Left ventricle myocardium superior (tissue), 1 donor: ENCODE data around the gene RNF217. TPM values are rescaled to one million over a fixed set of nuclear protein-coding genes. Genes with fewer than 3 reads are reported as not detected.
"Not testable (repeated sequence)": the region's sequence is repeated elsewhere in the genome, so short reads cannot be mapped to it uniquely, and the experiment has no call there.

Experiments
- ATAC-seq: fragments of 200-7000 bp; cut with Tn5 transposase; one replicate; pipeline ENCODE4 v1.9.1; 2020; ENCODE audit warnings: mild to moderate bottlenecking, moderate library complexity
- DNase-seq: peaks from one replicate; pipeline ENCODE4 v3.0.0-alpha.2; 2020
- intact Hi-C: fragments of 100-400 bp; cut with micrococcal nuclease; formaldehyde crosslinking; loops from one replicate; pipeline ENCODE4 v1.11.0; 2022
- total RNA-seq: library from RNA; stranded (reverse); fragmentation: NEBNext Ultra II Directional; extraction: Animal tissue kit (Norgen Biotek cat#: 25700); gene quantifications from one replicate; pipeline ENCODE4 v1.2.1, GENCODE V29; 2021
- donor health status: DM: no; HTN: yes; CAD: no; lungs with severe emphysema.

Gene RNF217
- total RNA-seq, 1 donor from 2014 or later, result 8.5 TPM

- intact Hi-C loops, result loop anchor here (5.0 kb wide), 1 partner anchor 143 kb away; no protein-coding TSS in a partner anchor
- no peak for ATAC-seq
- DNase-seq, result no peak
These were observed 147.8 kb downstream of the RNF217 start for GRCh38 chr6:125110056-125110455.

DNA sequence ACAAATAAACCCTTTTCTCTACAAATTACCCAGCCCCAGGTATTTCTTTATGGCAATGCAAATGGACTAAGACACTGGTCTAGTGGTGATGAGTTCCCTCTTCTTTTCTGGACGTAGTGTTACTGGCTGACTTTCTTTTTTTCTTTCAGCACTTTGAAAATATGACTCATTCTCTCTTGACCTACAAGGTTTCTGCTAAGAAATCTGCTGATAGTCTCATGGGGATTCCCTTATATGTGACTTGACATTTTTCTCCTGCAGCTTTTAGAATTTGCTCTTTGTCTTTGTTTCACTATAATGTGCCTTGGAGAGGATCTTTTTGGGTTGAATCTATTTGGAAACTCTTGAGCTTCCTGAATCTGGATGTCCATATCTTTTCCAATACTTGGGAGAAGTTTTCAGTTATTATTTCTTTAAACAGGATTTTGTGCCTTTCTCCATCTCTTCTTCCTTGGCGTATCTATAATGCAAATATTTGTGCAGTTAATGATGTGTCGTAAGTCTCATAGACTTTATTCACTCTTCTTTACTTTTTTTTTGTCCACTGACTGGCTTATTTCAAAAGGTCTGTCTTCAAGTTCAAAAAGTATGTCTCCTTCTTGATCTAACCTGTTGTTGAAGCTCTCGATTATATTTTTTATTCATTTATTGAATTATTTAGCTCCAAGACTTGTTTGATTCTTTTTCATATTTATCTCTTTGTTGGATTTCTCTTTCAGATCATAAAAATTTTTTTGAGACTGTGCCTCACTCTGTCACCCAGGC, 149.2 kb downstream of the RNF217 start:
- DNase-seq, result no peak
- ATAC-seq, result no peak
- intact Hi-C loops, result loop anchor here (5.0 kb wide), 1 partner anchor 144 kb away; no protein-coding TSS in a partner anchor

DNA sequence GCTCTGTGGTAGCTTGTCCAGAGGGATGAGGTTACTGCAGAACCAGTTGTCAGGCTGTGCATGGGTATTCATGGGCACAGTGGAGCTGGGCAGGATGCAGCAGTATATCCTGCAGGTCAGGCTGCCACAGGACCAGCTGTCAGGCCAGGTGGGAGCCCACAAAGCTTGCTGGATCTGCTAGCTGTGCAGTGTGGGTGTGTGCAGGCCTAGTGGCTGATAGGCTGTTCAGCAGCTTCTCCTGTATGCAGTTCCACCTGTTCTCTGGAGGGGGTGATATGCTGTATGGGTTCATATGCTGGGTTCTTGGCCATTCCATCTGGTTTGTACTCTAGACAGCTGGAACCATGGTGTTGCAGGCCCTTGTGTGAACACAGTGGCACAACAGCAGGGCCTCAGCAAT, 150.7 kb downstream of the RNF217 start:
- intact Hi-C loops, result loop anchor here (5.0 kb wide), 1 partner anchor 146 kb away; no protein-coding TSS in a partner anchor

DNA sequence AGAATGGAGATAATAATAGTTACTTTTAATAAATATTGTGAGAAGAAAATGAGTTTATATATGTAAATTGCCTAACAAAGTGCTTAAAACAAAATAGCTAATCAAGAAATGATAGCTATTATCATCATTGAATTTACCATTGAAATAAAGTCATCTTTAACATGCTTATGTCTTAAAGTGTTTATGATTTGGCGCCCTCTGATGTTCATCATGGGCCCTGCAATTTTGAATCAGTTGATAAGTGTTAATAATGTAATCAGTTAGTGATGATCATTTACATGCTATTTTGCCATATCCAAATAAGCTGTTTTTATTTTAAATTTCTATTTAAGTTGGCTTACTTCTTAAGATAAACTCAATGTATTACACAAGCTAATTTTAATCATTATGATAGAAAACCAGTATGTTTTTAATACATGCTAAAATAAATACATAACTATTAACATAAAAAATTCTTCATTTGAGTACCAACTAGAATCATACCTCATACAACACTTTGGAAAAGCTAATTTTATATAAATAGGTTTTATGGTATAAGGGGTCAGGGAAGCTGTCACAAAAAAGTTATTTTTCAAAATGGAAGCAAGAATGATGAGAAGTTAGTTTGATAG, 152.1 kb downstream of the RNF217 start:
- DNase-seq (peak; percentile 34), ATAC-seq (no peak)
- intact Hi-C loops, result loop anchor here (5.0 kb wide), 1 partner anchor 147 kb away; no protein-coding TSS in a partner anchor

More for the DNA sequence above, 150.7 kb downstream of the RNF217 start:
- ATAC-seq (no peak), DNase-seq (no peak)

DNA sequence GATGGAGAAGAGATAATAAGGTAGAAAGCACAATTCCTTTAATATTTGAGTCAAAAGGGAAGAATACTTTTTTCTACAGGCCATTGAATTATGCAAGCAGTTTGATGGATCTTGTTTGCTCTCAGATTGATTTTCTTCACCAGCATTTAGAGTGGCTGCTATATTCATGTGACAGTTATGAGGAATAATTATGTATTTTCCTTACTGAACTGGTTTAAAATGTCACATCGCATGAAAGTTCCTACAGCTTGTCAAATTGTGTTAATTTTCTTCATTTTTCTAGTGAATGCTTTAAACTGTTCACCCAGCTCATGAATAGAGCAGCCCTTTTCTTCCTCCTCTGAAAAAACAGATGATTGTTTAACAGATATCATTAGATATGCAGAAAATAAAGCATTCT, 153.9 kb downstream of the RNF217 start:
- ATAC-seq, result no peak
- no peak for DNase-seq
- intact Hi-C loops, result no loop called here

DNA sequence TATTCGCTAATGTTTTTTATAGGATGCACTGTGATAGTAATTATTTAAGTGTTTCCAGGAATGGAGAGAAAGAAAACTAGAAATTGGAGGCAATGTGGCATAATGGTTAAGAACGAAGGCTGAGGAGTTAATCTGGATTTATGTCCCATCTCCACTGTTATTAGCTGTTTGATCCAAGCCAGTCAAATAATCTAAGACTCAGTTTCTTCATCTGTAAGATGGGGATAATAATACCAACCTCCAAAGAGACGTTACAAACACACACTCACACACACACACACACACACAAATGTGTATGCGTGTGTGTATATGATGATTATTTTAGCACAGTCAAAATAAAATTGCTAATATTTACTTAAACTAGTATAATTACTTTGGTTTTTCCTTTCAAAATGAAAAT, 154.5 kb downstream of the RNF217 start:
- DNase-seq, result no peak
- intact Hi-C loops, result no loop called here
- no peak for ATAC-seq

GRCh38 chr6:125117818-125118217, 155.6 kb downstream of the RNF217 start:
- ATAC-seq (no peak), DNase-seq (no peak)
- intact Hi-C loops, result no loop called here

GRCh38 chr6:125120054-125120590, 157.9 kb downstream of the RNF217 start:
- DNase-seq (no peak), ATAC-seq (no peak)
- intact Hi-C loops, result no loop called here

DNA sequence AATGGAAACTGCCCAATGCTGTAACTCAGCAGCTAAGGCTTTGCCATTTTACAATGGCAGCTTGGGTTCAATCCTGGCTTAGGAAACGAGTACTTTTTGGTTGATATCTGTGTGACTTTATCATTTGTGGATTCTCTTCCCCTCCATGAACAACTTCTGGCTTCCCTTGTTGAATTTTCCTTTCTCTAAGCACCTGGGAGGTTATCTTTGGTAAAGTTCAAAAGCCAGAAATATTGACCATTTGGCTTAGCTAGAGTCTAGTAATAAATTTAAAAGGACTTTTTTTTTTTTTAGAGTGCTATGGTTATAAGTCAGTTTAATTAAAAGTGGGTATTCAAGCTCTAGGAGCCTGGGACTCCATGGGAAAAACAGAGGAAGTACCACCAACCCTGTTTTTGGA, 159.7 kb downstream of the RNF217 start:
- intact Hi-C loops, result no loop called here
- ATAC-seq (no peak), DNase-seq (no peak)

DNA sequence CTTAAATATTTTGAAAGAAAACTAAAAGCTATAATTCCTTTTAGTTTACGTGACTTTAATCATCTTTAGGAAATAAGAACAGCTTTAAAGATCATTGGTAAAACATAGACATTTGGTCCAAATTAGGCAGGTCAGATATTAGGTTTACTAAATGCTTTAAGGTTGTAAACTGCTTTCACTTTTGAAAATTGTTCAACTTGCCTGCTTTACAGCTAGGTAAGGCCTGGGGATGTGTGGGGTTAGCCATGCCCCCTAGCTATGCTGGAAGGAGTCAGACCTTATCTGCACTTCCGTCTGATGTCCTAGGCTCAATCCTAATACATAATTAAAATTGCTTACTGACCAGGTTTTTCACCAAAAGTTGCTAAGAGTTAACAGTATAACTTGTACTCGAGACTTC, 160.8 kb downstream of the RNF217 start:
- ATAC-seq, result no peak
- intact Hi-C loops, result no loop called here

DNA sequence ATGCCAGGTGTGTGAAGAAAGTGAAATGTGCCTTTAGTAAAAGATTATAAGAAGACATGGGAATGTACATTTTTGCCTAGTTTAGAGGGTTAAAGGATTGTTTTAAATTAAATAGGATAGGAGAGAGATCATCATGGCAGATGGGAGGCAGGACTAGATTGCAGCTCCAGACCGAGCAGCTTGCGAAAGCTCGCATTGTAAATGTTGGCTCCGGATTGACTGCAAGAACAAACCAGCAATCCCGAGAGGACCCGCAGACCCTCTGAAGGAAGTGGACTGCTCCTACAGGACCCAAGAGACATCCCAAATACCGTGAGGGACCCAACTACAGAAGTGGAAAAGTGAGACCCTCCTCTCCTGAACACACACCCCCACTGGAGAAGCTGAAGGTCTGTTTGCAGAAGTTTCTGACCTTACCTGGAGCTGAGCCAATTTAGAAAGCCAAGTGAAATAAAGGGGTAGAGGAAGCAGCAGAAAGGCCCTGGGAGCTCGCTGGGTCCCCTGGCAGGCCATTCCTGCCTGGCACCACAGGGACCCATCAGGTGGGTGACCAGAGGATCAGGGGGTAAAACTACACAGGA, 161.3 kb downstream of the RNF217 start:
- intact Hi-C loops, result no loop called here
- no peak for ATAC-seq
- no peak for DNase-seq

More for the DNA sequence above, 160.8 kb downstream of the RNF217 start:
- DNase-seq, result no peak

DNA sequence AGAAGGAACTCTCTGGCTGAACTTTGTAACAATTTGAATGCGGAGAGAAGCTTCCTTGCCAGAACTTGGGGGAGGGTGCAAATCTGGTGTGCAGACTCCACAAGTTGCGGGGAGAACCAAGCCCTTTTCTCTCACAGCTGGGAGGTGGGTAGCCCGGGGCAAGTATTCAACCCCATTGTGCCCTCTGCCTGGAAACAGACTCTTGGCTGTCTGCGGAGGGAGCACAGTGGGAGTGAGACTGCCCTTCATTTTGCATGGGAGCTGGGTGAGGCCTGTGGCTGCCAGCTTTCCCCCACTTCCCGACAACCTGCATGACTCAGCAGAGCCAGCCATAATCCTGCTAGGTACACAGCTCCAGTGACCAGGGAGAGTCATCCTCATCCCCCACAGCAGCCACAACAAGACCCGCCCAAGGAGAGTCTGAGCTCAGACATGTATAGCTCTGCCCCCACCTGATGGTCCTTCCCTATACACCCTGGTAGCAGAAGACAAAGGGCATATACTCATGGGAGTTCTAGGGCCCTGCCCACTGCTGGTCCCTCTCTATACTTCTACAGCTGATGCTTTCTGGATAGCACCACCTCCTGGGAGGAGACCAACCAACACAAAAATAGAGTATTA, 161.9 kb downstream of the RNF217 start:
- no peak for DNase-seq
- no peak for ATAC-seq
- intact Hi-C loops, result no loop called here

GRCh38 chr6:125125856-125126255, 163.6 kb downstream of the RNF217 start:
- intact Hi-C loops, DNase-seq, ATAC-seq: not testable (repeated sequence)

GRCh38 chr6:125129354-125129753, 167.1 kb downstream of the RNF217 start:
- intact Hi-C loops, result no loop called here
- no peak for ATAC-seq
- DNase-seq, result no peak

GRCh38 chr6:125132058-125132457, 169.8 kb downstream of the RNF217 start:
- DNase-seq, result no peak
- no peak for ATAC-seq
- intact Hi-C loops, result no loop called here

DNA sequence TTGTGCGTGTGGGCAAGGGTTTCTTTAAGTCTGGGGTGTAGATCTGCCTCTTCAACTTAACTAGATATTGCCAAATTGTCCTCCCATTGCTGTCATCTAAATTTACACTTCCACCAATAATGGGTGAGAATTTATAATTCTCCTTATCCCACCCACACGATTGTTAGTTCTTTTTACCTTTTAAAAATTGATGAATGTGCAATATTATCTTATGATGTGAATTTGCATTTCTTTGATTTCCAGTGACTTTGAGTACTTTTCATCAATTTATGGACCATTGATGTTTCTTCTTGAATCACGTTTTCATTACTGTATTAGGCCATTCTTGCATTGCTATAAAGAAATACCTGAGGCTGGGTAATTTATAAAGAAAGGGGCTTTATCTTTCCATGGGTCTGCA, 174.1 kb downstream of the RNF217 start:
- no peak for DNase-seq
- intact Hi-C loops, result no loop called here
- no peak for ATAC-seq

DNA sequence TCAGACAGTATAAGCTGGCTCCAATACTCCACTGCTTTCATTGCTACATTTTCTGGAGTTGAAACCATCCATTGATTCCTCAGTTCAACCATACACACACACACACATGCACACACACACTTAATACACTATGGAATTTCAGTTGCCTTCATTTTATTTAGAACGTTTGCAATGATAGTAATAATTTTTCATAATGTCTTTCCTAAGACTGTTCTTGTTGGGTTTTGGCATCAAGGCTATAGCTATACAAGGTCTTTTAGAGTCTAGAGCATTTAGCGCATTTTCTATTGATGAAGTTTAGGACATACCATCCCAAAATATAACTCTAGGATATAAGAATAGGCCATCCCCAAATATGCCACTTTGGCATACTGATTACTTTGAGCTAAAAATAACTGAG, 175.8 kb downstream of the RNF217 start:
- intact Hi-C loops, result no loop called here
- no peak for DNase-seq

DNA sequence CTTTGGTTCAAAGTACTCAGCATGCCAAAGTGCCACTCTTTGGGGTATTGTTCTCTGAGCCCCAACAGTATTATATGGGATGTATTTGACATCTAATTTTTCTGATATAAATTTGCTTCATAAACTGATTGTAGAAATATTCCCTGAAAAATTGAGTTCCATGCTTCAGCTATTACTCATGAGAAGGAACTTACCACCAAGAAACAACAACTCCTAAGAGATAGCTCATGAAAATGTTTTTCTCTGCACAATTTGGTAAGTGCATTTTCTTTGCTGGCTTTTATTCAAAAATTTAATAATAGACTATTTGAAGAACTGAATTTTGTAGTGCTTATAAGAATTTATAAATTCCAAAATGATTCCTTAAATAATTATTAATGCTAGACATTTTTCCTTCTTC, 178.6 kb downstream of the RNF217 start:
- DNase-seq, result no peak
- intact Hi-C loops, result no loop called here
- no peak for ATAC-seq

More for the DNA sequence above, 175.8 kb downstream of the RNF217 start:
- ATAC-seq, result no peak
